Suprapubic skin (tissue), 4 donors: ENCODE results near the gene OR52E5. TPM values are rescaled to one million over a fixed set of nuclear protein-coding genes. Genes with fewer than 3 reads are reported as not detected.

Experiments
- DNase-seq, 2 donors: peaks; one replicate each; pipeline ENCODE4 v3.0.0-alpha.2; 2019; ENCODE audit warnings: low spot score in 2 of 2
- H3K27ac ChIP-seq: fragments of 200-600 bp; sonication (generic); one replicate; pipeline ENCODE4 v1.5.1; 2019
- H3K27me3 ChIP-seq: fragments of 200-600 bp; sonication (generic); one replicate; pipeline ENCODE4 v1.5.1; 2019
- H3K36me3 ChIP-seq: fragments of 200-600 bp; sonication (generic); one replicate; pipeline ENCODE4 v1.5.1; 2019
- H3K4me1 ChIP-seq: fragments of 200-600 bp; sonication (generic); one replicate; pipeline ENCODE4 v1.5.1; 2019
- H3K4me3 ChIP-seq: fragments of 200-600 bp; sonication (generic); one replicate; pipeline ENCODE4 v1.5.1; 2019; ENCODE audit warnings: mild to moderate bottlenecking
- H3K9me3 ChIP-seq: fragments of 200-600 bp; sonication (generic); one replicate; pipeline ENCODE4 v1.5.1; 2019
- CTCF ChIP-seq, 2 donors: fragments of 200-600 bp in 1 of 2; fragments of 450-650 bp in 1 of 2; sonication (generic) in 1 of 2; IDR thresholded peaks; one replicate each; pipeline ENCODE4 v1.5.1; 2016 to 2019; ENCODE audit warnings: antibody characterized with exemption in 2 of 2, mild to moderate bottlenecking in 1 of 2, moderate library complexity in 1 of 2
- EP300 ChIP-seq: sonication (generic); formaldehyde crosslinking; IDR thresholded peaks from one replicate; pipeline ENCODE4 v1.6.1; 2017; ENCODE audit warnings: antibody characterized with exemption
- POLR2A ChIP-seq, 2 donors: fragments of 450-650 bp; IDR thresholded peaks; one replicate each; pipeline ENCODE4 v1.6.1; 2017; ENCODE audit warnings: antibody characterized with exemption in 2 of 2, mild to moderate bottlenecking in 2 of 2, moderate library complexity in 2 of 2
- POLR2AphosphoS5 ChIP-seq, 3 donors: sonication (generic); formaldehyde crosslinking; IDR thresholded peaks; one replicate each; pipeline ENCODE4 v1.6.1; 2017; ENCODE audit warnings: antibody characterized with exemption in 3 of 3
- WGBS: methylation state at CpG from one replicate; pipeline ENCODE4 v1.1.5; 2018; 5-methylcytosine and 5-hydroxymethylcytosine counted together
- total RNA-seq, 4 donors: library from RNA; depleted of rRNA; stranded (reverse); fragments of >200 nt; gene quantifications; one replicate each; pipeline ENCODE4 v1.1.0, GENCODE V29; 2016

Gene OR52E5
- total RNA-seq, 4 donors from 2014 or later, result not detected

- no peak for TF ChIP-seq EP300
- no peak for TF ChIP-seq POLR2AphosphoS5 (IDR thresholded peaks at IDR 0.05)
- no peak for TF ChIP-seq CTCF (IDR thresholded peaks at IDR 0.05)
- TF ChIP-seq POLR2A (IDR thresholded peaks at IDR 0.05), result no peak
- no peak overlapping the region for H3K4me3 ChIP-seq
- H3K27me3 ChIP-seq, result no peaks in the 10 kb centered on the region
- no peaks in the 10 kb centered on the region for H3K36me3 ChIP-seq
- no peak for DNase-seq
- no peaks in the 10 kb centered on the region for H3K9me3 ChIP-seq
- no peaks in the 10 kb centered on the region for H3K4me1 ChIP-seq
- H3K27ac ChIP-seq, result no peak overlapping the region
- WGBS, result 75% methylated on average over 2 of the region's 2 CpGs
Measured at GRCh38 chr11:5865826-5866225, 27.2 kb upstream of the OR52E5 start.

- no peak for DNase-seq
Measured at GRCh38 chr11:5878564-5878963, 14.4 kb upstream of the OR52E5 start.

GRCh38 chr11:5880329-5880728, 12.7 kb upstream of the OR52E5 start, which contains the start of gene OR52E4:
OR52E4 (plus strand) TSS chr11:5880629; CDS start chr11:5884293, 3,664 bp downstream.
- Histone ChIP-seq H3K4me3 (no peak within 1 kb of the TSS), H3K36me3 (no peaks in the 10 kb centered on the region), H3K9me3 (no peaks in the 10 kb centered on the region), H3K27me3 (no peaks in the 10 kb centered on the region), H3K4me1 (no peaks in the 10 kb centered on the region), H3K27ac (no peak within 1 kb of the TSS)
- no peak for DNase-seq
- TF ChIP-seq POLR2A (IDR thresholded peaks at IDR 0.05), result no peak
- WGBS, result 88% methylated on average over 4 of the region's 4 CpGs

More at GRCh38 chr11:5878564-5878963, 14.4 kb upstream of the OR52E5 start:
- Histone ChIP-seq H3K27ac (no peak overlapping the region), H3K27me3 (no peaks in the 10 kb centered on the region), H3K36me3 (no peaks in the 10 kb centered on the region), H3K4me3 (no peak overlapping the region), H3K4me1 (no peaks in the 10 kb centered on the region), H3K9me3 (no peaks in the 10 kb centered on the region)
- TF ChIP-seq POLR2A (IDR thresholded peaks at IDR 0.05), result no peak
- no peak for TF ChIP-seq CTCF (IDR thresholded peaks at IDR 0.05)
- TF ChIP-seq EP300, result no peak
- TF ChIP-seq POLR2AphosphoS5 (IDR thresholded peaks at IDR 0.05), result no peak
- WGBS, result 37% methylated on average over 2 of the region's 2 CpGs

GRCh38 chr11:5881756-5882155, 11.3 kb upstream of the OR52E5 start:
- TF ChIP-seq POLR2AphosphoS5 (IDR thresholded peaks at IDR 0.05) (no peak), EP300 (no peak), CTCF (IDR thresholded peaks at IDR 0.05) (no peak), POLR2A (IDR thresholded peaks at IDR 0.05) (no peak)
- DNase-seq, result no peak
- no peaks in the 10 kb centered on the region for H3K9me3 ChIP-seq

GRCh38 chr11:5887172-5887571, 5.8 kb upstream of the OR52E5 start:
- TF ChIP-seq CTCF (IDR thresholded peaks at IDR 0.05), result no peak
- TF ChIP-seq EP300, result no peak
- TF ChIP-seq POLR2A (IDR thresholded peaks at IDR 0.05), result no peak
- no peak for TF ChIP-seq POLR2AphosphoS5 (IDR thresholded peaks at IDR 0.05)
- H3K27me3 ChIP-seq, result no peaks in the 10 kb centered on the region
- 66% methylated on average over 3 of the region's 3 CpGs for WGBS
- H3K9me3 ChIP-seq, result no peaks in the 10 kb centered on the region
- H3K36me3 ChIP-seq, result no peaks in the 10 kb centered on the region
- no peak overlapping the region for H3K27ac ChIP-seq
- no peak overlapping the region for H3K4me3 ChIP-seq
- DNase-seq, result no peak
- H3K4me1 ChIP-seq, result no peaks in the 10 kb centered on the region

More at GRCh38 chr11:5881756-5882155, 11.3 kb upstream of the OR52E5 start:
- Histone ChIP-seq H3K27ac (no peak overlapping the region), H3K27me3 (no peaks in the 10 kb centered on the region), H3K36me3 (no peaks in the 10 kb centered on the region), H3K4me3 (no peak overlapping the region), H3K4me1 (no peaks in the 10 kb centered on the region)

GRCh38 chr11:5887661-5888060, 5.3 kb upstream of the OR52E5 start:
- WGBS, result 66% methylated on average over 1 of the region's 1 CpG
- TF ChIP-seq CTCF (IDR thresholded peaks at IDR 0.05) (no peak), POLR2AphosphoS5 (IDR thresholded peaks at IDR 0.05) (no peak), POLR2A (IDR thresholded peaks at IDR 0.05) (no peak), EP300 (no peak)
- H3K9me3 ChIP-seq, result no peaks in the 10 kb centered on the region
- no peak overlapping the region for H3K4me3 ChIP-seq
- no peaks in the 10 kb centered on the region for H3K36me3 ChIP-seq
- H3K4me1 ChIP-seq, result no peaks in the 10 kb centered on the region
- H3K27me3 ChIP-seq, result no peaks in the 10 kb centered on the region
- H3K27ac ChIP-seq, result no peak overlapping the region
- no peak for DNase-seq
